A673 (cell line): Measurements from ENCODE around the gene PSMG4. TPM values are rescaled to one million over a fixed set of nuclear protein-coding genes. Genes with fewer than 3 reads are reported as not detected.

Experiments used
- BruUV-seq: library from RNA; stranded (reverse); fragments of 400-500 nt; replicated peaks from 2 replicates; lab custom pipeline; 2021; lab: Mats Ljungman, UMichigan
- CTCF ChIA-PET: fragments of 300-600 bp; sonication (Branson Sonifier 250); formaldehyde crosslinking; loops from one replicate; lab custom pipeline; 2022; ENCODE audit warnings: antibody characterized with exemption; lab: Charles Lee
- POLR2A ChIA-PET: fragments of 300-600 bp; sonication (Branson Sonifier 250); formaldehyde crosslinking; loops from one replicate; lab custom pipeline; 2022; ENCODE audit warnings: antibody characterized with exemption; ENCODE audit not compliant: low non-redundant PET; lab: Charles Lee
- DNase-seq: peaks from one replicate; pipeline ENCODE4 v3.0.0-alpha.2; 2015; ENCODE audit warnings: low spot score
- H3K27ac ChIP-seq: fragments of 200-600 bp; sonication (generic); 2 replicates; pipeline ENCODE4 v1.5.1; 2016; ENCODE audit warnings: mixed run types, low read depth, mild to moderate bottlenecking, mixed read lengths, antibody characterized with exemption, low read length; ENCODE audit not compliant: poor library complexity, severe bottlenecking
- H3K27me3 ChIP-seq: fragments of 200-600 bp; sonication (generic); replicated peaks from 2 replicates; pipeline ENCODE4 v1.6.1; 2017; ENCODE audit warnings: mixed run types, low read depth, mild to moderate bottlenecking, mixed read lengths, antibody characterized with exemption, low read length; ENCODE audit not compliant: insufficient read depth, poor library complexity
- H3K36me3 ChIP-seq: fragments of 200-600 bp; sonication (generic); 2 replicates; pipeline ENCODE4 v1.6.1; 2016; ENCODE audit warnings: mixed run types, mild to moderate bottlenecking, mixed read lengths, antibody characterized with exemption, low read length; ENCODE audit not compliant: insufficient read depth, poor library complexity, severe bottlenecking
- H3K4me1 ChIP-seq: fragments of 200-600 bp; sonication (generic); 2 replicates; pipeline ENCODE4 v1.6.1; 2017; ENCODE audit warnings: mixed run types, mild to moderate bottlenecking, mixed read lengths, antibody characterized with exemption, low read length; ENCODE audit not compliant: insufficient read depth, poor library complexity, severe bottlenecking
- H3K4me3 ChIP-seq: fragments of 200-600 bp; sonication (generic); 2 replicates; pipeline ENCODE4 v1.5.1; 2016; ENCODE audit warnings: low read depth, mixed run types, mild to moderate bottlenecking, mixed read lengths, low read length; ENCODE audit not compliant: poor library complexity, severe bottlenecking
- H3K9me3 ChIP-seq: fragments of 200-600 bp; sonication (generic); 2 replicates; pipeline ENCODE4 v1.6.1; 2016; ENCODE audit warnings: mixed run types, low read depth, mild to moderate bottlenecking, mixed read lengths, antibody characterized with exemption, low read length; ENCODE audit not compliant: poor library complexity, severe bottlenecking
- EZH2 ChIP-seq: fragments of 200-600 bp; sonication (generic); IDR thresholded peaks from 2 replicates; pipeline ENCODE4 v1.6.1; 2017; ENCODE audit warnings: borderline replicate concordance, low read depth, mild to moderate bottlenecking, mixed read lengths, antibody characterized with exemption, low read length; ENCODE audit not compliant: poor library complexity, severe bottlenecking
- intact Hi-C: fragments of 100-400 bp; cut with micrococcal nuclease; formaldehyde crosslinking; loops from one replicate; pipeline ENCODE4 v1.10.0; 2022; ENCODE audit not compliant: unreplicated experiment
- total RNA-seq: library from RNA; stranded (reverse); gene quantifications from 2 replicates; pipeline ENCODE4 v1.2.3, GENCODE V29; 2021
- TF ChIP-seq, protein P1 (sequence below): fragments of 300-800, 200-600 bp; sonication (generic); conservative IDR thresholded peaks from 2 replicates; pipeline ENCODE4 v1.5.1; 2017; ENCODE audit warnings: low read depth, mild to moderate bottlenecking, antibody characterized with exemption, low read length, moderate library complexity, mixed read lengths

Gene PSMG4
- total RNA-seq, 1 experiment from 2014 or later: 34.4 TPM

DNA sequence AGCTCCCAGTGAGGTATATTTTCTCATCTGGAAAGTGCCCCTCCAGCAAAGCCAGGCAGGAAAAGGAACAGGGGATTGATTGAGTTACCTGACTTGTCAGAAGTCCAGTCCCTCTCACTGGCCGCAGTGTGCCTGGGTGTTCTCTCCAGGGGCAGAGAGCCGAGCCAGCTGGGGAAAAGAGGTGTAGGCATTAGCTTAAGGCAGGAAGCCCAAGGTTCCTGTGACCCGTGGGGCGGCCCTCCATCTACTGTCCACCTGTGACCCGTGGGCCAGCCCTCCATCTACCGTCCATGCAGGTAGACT is 2.7 kb downstream of the PSMG4 start:
- Histone ChIP-seq H3K4me3 (no peak overlapping the region), H3K27me3 (no peaks in the 10 kb centered on the region), H3K9me3 (no peaks in the 10 kb centered on the region), H3K27ac (no peak overlapping the region), H3K4me1 (peaks cover 13% of the 10 kb centered on the region), H3K36me3 (peaks cover 20% of the 10 kb centered on the region)
- TF ChIP-seq EZH2: no peak
- TF ChIP-seq, protein P1, sequence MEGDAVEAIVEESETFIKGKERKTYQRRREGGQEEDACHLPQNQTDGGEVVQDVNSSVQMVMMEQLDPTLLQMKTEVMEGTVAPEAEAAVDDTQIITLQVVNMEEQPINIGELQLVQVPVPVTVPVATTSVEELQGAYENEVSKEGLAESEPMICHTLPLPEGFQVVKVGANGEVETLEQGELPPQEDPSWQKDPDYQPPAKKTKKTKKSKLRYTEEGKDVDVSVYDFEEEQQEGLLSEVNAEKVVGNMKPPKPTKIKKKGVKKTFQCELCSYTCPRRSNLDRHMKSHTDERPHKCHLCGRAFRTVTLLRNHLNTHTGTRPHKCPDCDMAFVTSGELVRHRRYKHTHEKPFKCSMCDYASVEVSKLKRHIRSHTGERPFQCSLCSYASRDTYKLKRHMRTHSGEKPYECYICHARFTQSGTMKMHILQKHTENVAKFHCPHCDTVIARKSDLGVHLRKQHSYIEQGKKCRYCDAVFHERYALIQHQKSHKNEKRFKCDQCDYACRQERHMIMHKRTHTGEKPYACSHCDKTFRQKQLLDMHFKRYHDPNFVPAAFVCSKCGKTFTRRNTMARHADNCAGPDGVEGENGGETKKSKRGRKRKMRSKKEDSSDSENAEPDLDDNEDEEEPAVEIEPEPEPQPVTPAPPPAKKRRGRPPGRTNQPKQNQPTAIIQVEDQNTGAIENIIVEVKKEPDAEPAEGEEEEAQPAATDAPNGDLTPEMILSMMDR: no peak
- BruUV-seq: no TSS peak
- CTCF ChIA-PET: no interaction called here
- DNase-seq: no peak
- intact Hi-C loops: no loop called here
- POLR2A ChIA-PET: no interaction called here

DNA sequence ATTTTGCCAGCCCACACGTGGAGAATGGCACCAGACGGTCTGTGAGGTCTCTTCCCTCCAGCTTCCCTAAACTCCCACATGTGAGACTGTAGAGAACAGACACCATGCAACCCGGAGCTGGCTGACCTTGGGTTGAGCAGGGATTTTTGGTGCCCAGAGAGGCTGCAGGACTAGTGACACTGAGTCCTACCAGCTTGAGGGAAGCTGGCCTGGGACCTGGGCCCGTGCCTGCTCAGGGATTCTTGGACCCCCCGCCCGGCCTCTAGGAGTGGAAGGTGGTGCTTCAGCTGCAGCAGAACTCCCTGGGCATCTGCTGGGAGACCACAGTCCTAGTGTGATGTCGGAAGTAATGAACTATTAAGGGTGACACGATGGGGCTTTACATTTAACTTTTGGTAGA is 3.2 kb downstream of the PSMG4 start:
- Histone ChIP-seq H3K27me3 (no peaks in the 10 kb centered on the region), H3K27ac (no peak overlapping the region), H3K9me3 (no peaks in the 10 kb centered on the region), H3K4me3 (no peak overlapping the region), H3K36me3 (peaks cover 20% of the 10 kb centered on the region), H3K4me1 (peaks cover 13% of the 10 kb centered on the region)
- intact Hi-C loops: no loop called here
- no peak for TF ChIP-seq EZH2
- TF ChIP-seq, protein P1: no peak
- no TSS peak for BruUV-seq
- POLR2A ChIA-PET: no interaction called here
- CTCF ChIA-PET: interaction anchor here (0.5 kb wide), 1 partner anchor 348 kb away, joined by 4 read pairs; no protein-coding TSS in a partner anchor
- DNase-seq: no peak

DNA sequence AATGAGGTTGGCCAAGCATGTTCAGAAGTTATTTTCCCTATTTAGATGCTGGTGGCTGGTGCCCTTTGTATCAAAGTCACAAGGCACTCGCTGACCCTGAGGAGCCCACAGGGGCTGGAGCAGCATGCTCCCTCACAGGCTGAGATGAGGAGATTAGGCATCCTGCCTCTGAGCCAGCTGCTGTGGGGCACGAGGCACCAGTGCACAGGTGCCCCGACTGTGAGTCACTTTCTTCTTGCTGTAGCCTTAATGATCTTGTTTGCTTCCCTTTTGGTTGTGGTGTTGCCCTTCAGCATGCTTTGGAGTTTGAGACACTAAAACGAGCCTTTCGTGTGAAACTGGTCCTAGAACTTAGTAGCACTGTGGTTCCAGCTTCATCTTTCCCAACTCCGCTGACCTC is 4.3 kb downstream of the PSMG4 start:
- POLR2A ChIA-PET: interaction anchor here (0.5 kb wide), 1 partner anchor 264 kb away, joined by 10 read pairs; no protein-coding TSS in a partner anchor
- Histone ChIP-seq H3K4me1 (peaks cover 13% of the 10 kb centered on the region), H3K9me3 (no peaks in the 10 kb centered on the region), H3K27ac (no peak overlapping the region), H3K27me3 (no peaks in the 10 kb centered on the region), H3K36me3 (peaks cover 20% of the 10 kb centered on the region), H3K4me3 (no peak overlapping the region)
- DNase-seq: no peak
- CTCF ChIA-PET: no interaction called here
- TF ChIP-seq EZH2: no peak
- TF ChIP-seq, protein P1: no peak
- intact Hi-C loops: no loop called here
- no TSS peak for BruUV-seq
